Natural killer cell (primary cell): ENCODE data around the gene TUBGCP6. TPM values are rescaled to one million over a fixed set of nuclear protein-coding genes. Genes with fewer than 3 reads are reported as not detected.

Source experiments
- ATAC-seq, 3 donors: fragments of 150-1000 bp in 2 of 3; fragments of 200-7000 bp in 1 of 3; cut with Tn5 transposase; 1 replicate in 1 of 3; 2 replicates in 2 of 3; pipeline ENCODE4 v1.10.0; 2021; ENCODE audit warnings: mild to moderate bottlenecking in 2 of 3, moderate library complexity in 2 of 3
- DNase-seq, 2 donors: peaks; one replicate each; pipeline versions ENCODE4 v3.0.0 to v3.0.0-alpha.2; 2013 to 2021; ENCODE audit warnings: mixed read lengths in 1 of 2
- H3K27ac ChIP-seq: one replicate; pipeline ENCODE4 v1.5.1; 2013; ENCODE audit warnings: mild to moderate bottlenecking, low read length
- H3K27me3 ChIP-seq: one replicate; pipeline ENCODE4 v1.6.1; 2013; ENCODE audit warnings: low read length; ENCODE audit not compliant: control insufficient read depth, insufficient read depth
- H3K36me3 ChIP-seq: one replicate; pipeline ENCODE4 v1.6.1; 2013; ENCODE audit warnings: low read length; ENCODE audit not compliant: control insufficient read depth, insufficient read depth
- H3K4me1 ChIP-seq: one replicate; pipeline ENCODE4 v1.6.1; 2013; ENCODE audit warnings: low read length; ENCODE audit not compliant: control insufficient read depth, insufficient read depth
- H3K4me3 ChIP-seq: one replicate; pipeline ENCODE4 v1.5.1; 2013; ENCODE audit warnings: low read length
- H3K9me3 ChIP-seq: one replicate; pipeline ENCODE4 v1.6.1; 2013; ENCODE audit warnings: low read length; ENCODE audit not compliant: control insufficient read depth, insufficient read depth
- H3K27ac Mint-ChIP-seq, 2 donors: one replicate each; pipeline ENCODE4 v1.8.0; 2022; ENCODE audit warnings: mild to moderate bottlenecking in 2 of 2, mixed read lengths in 2 of 2, moderate library complexity in 1 of 2
- H3K27me3 Mint-ChIP-seq, 2 donors: one replicate each; pipeline ENCODE4 v1.8.0; 2022; ENCODE audit warnings: low read depth in 2 of 2, mixed read lengths in 2 of 2
- H3K36me3 Mint-ChIP-seq: one replicate; pipeline ENCODE4 v1.8.0; 2022; ENCODE audit warnings: mixed read lengths
- H3K4me1 Mint-ChIP-seq, 2 donors: one replicate each; pipeline ENCODE4 v1.8.0; 2022; ENCODE audit warnings: mixed read lengths in 2 of 2
- H3K4me3 Mint-ChIP-seq: one replicate; pipeline ENCODE4 v1.8.0; 2022; ENCODE audit warnings: mild to moderate bottlenecking, moderate library complexity, mixed read lengths
- H3K9me3 Mint-ChIP-seq, 2 donors: one replicate each; pipeline ENCODE4 v1.8.0; 2022; ENCODE audit warnings: mixed read lengths in 2 of 2
- CTCF ChIP-seq: fragments of 200-600 bp; IDR thresholded peaks from one replicate; pipeline ENCODE4 v1.8.0; 2022; ENCODE audit warnings: antibody characterized with exemption
- WGBS: methylation state at CpG from one replicate; pipeline ENCODE4 v1.1.7; 2013; ENCODE audit warnings: missing lambda C conversion rate; ENCODE audit not compliant: insufficient coverage; 5-methylcytosine and 5-hydroxymethylcytosine counted together
- intact Hi-C: fragments of 100-400 bp; cut with micrococcal nuclease; formaldehyde crosslinking; loops from one replicate; pipeline ENCODE4 v1.14.2; 2022
- total RNA-seq, 4 donors: library from RNA; stranded (reverse); fragments of 120-200 nt in 1 of 4; gene quantifications; one replicate each; pipeline versions ENCODE4 v1.2.3 to v1.2.4, GENCODE V29; 2013 to 2022

The TUBGCP6 gene
- total RNA-seq, 3 donors from 2014 or later (not counting 1 experiment from before 2014, with no cell fraction given), result 105 to 126 (median 118) TPM

GRCh38 chr22:50272044-50272802 is 27.4 kb upstream of the TUBGCP6 start:
- H3K27me3 ChIP-seq, result peaks cover 6% of the 10 kb centered on the region
- peaks cover 4 to 16% of the 10 kb centered on the region in 2 donors for H3K4me1 Mint-ChIP-seq
- no peak for TF ChIP-seq CTCF
- H3K4me3 Mint-ChIP-seq, result no peak overlapping the region
- no peak overlapping the region for H3K27ac ChIP-seq
- no peaks in the 10 kb centered on the region for H3K9me3 Mint-ChIP-seq
- 55% methylated on average over 26 of the region's 26 CpGs for WGBS
- no peak overlapping the region for H3K27ac Mint-ChIP-seq
- no peak overlapping the region for H3K4me3 ChIP-seq
- H3K9me3 ChIP-seq, result no peaks in the 10 kb centered on the region
- H3K36me3 ChIP-seq, result no peaks in the 10 kb centered on the region
- no peak for DNase-seq
- ATAC-seq, result no peak
- intact Hi-C loops, result loop anchor here (5.0 to 10.0 kb wide), 2 partner anchors 70 to 223 kb away; partner anchors contain the start of gene PPP6R2
- peaks cover 6 to 7% of the 10 kb centered on the region in 2 donors for H3K27me3 Mint-ChIP-seq
- H3K36me3 Mint-ChIP-seq, result no peaks in the 10 kb centered on the region
- H3K4me1 ChIP-seq, result peaks cover 33% of the 10 kb centered on the region

- peak in 2 of 3 donors; percentile 8 to 11 for ATAC-seq
These were observed 26.7 kb upstream of the TUBGCP6 start for GRCh38 chr22:50271519-50271970.

GRCh38 chr22:50270666-50271394 is 26.0 kb upstream of the TUBGCP6 start:
- peaks cover 33% of the 10 kb centered on the region for H3K4me1 ChIP-seq
- ATAC-seq, result peak; percentile 75 to 81 (median 75)
- peaks cover 6% of the 10 kb centered on the region for H3K27me3 ChIP-seq
- intact Hi-C loops, result loop anchor here (5.0 to 10.0 kb wide), 2 partner anchors 71 to 224 kb away; partner anchors contain the start of gene PPP6R2
- H3K9me3 ChIP-seq, result no peaks in the 10 kb centered on the region
- Mint-ChIP-seq H3K4me3 (peak overlapping the region; percentile 77), H3K36me3 (no peaks in the 10 kb centered on the region), H3K27me3 (peaks cover 6 to 7% of the 10 kb centered on the region in 2 donors), H3K27ac (no peak overlapping the region), H3K9me3 (no peaks in the 10 kb centered on the region), H3K4me1 (peaks cover 4 to 16% of the 10 kb centered on the region in 2 donors)
- H3K27ac ChIP-seq, result no peak overlapping the region
- WGBS, result under 1% methylated on average over 53 of the region's 53 CpGs
- H3K4me3 ChIP-seq, result peak overlapping the region; percentile 46
- DNase-seq, result peak; percentile 72 to 84
- no peak for TF ChIP-seq CTCF
- no peaks in the 10 kb centered on the region for H3K36me3 ChIP-seq

More at GRCh38 chr22:50271519-50271970, 26.7 kb upstream of the TUBGCP6 start:
- Mint-ChIP-seq H3K9me3 (no peaks in the 10 kb centered on the region), H3K4me3 (no peak overlapping the region), H3K27ac (no peak overlapping the region), H3K36me3 (no peaks in the 10 kb centered on the region), H3K27me3 (peaks cover 6 to 7% of the 10 kb centered on the region in 2 donors), H3K4me1 (peaks cover 4 to 16% of the 10 kb centered on the region in 2 donors)
- WGBS, result under 1% methylated on average over 41 of the region's 45 CpGs
- H3K36me3 ChIP-seq, result no peaks in the 10 kb centered on the region
- H3K9me3 ChIP-seq, result no peaks in the 10 kb centered on the region
- intact Hi-C loops, result loop anchor here (5.0 to 10.0 kb wide), 2 partner anchors 71 to 223 kb away; partner anchors contain the start of gene PPP6R2
- no peak for TF ChIP-seq CTCF
- peaks cover 33% of the 10 kb centered on the region for H3K4me1 ChIP-seq
- H3K4me3 ChIP-seq, result no peak overlapping the region
- no peak overlapping the region for H3K27ac ChIP-seq
- peak in 1 of 2 donors; percentile 73 for DNase-seq
- H3K27me3 ChIP-seq, result peaks cover 6% of the 10 kb centered on the region
